Measurements from ENCODE around the gene ANKHD1. TPM values are rescaled to one million over a fixed set of nuclear protein-coding genes. Genes with fewer than 3 reads are reported as not detected.

The ANKHD1 gene
- total RNA-seq, 4 donors from 2014 or later, result 106 to 200 (median 161) TPM

GRCh38 chr5:140381351-140381750 lies 20.3 kb upstream of the ANKHD1 start:
- intact Hi-C loops (cut with DNase I; ENCODE audit: low total_unique reads), result no loop called here
- Histone ChIP-seq H3K9me3 (no peaks in the 10 kb centered on the region), H3K4me1 (no peaks in the 10 kb centered on the region), H3K27me3 (no peaks in the 10 kb centered on the region), H3K4me3 (no peak overlapping the region), H3K36me3 (no peaks in the 10 kb centered on the region), H3K27ac (no peak overlapping the region)
- DNase-seq, result no peak
- no peak for TF ChIP-seq CTCF (IDR thresholded peaks at IDR 0.05)
- TF ChIP-seq POLR2A (IDR thresholded peaks at IDR 0.05), result no peak

GRCh38 chr5:140381972-140382371 lies 19.7 kb upstream of the ANKHD1 start:
- no peaks in the 10 kb centered on the region for H3K4me1 ChIP-seq
- no peak for DNase-seq
- H3K4me3 ChIP-seq, result no peak overlapping the region
- TF ChIP-seq POLR2A (IDR thresholded peaks at IDR 0.05) (no peak), CTCF (IDR thresholded peaks at IDR 0.05) (no peak)
- no peaks in the 10 kb centered on the region for H3K27me3 ChIP-seq
- intact Hi-C loops (cut with DNase I; ENCODE audit: low total_unique reads), result no loop called here
- no peak overlapping the region for H3K27ac ChIP-seq
- no peaks in the 10 kb centered on the region for H3K36me3 ChIP-seq
- H3K9me3 ChIP-seq, result no peaks in the 10 kb centered on the region

GRCh38 chr5:140382866-140383265 lies 18.8 kb upstream of the ANKHD1 start:
- Histone ChIP-seq H3K4me3 (no peak overlapping the region), H3K9me3 (no peaks in the 10 kb centered on the region), H3K27me3 (no peaks in the 10 kb centered on the region), H3K27ac (no peak overlapping the region), H3K4me1 (no peaks in the 10 kb centered on the region), H3K36me3 (no peaks in the 10 kb centered on the region)
- no peak for TF ChIP-seq POLR2A (IDR thresholded peaks at IDR 0.05)
- no peak for TF ChIP-seq CTCF (IDR thresholded peaks at IDR 0.05)
- intact Hi-C loops (cut with DNase I; ENCODE audit: low total_unique reads), result no loop called here
- no peak for DNase-seq

GRCh38 chr5:140383300-140383699 lies 18.3 kb upstream of the ANKHD1 start:
- Histone ChIP-seq H3K4me3 (no peak overlapping the region), H3K27ac (no peak overlapping the region), H3K36me3 (no peaks in the 10 kb centered on the region), H3K27me3 (no peaks in the 10 kb centered on the region), H3K4me1 (no peaks in the 10 kb centered on the region), H3K9me3 (no peaks in the 10 kb centered on the region)
- intact Hi-C loops (cut with DNase I; ENCODE audit: low total_unique reads), result no loop called here
- TF ChIP-seq CTCF (IDR thresholded peaks at IDR 0.05) (no peak), POLR2A (IDR thresholded peaks at IDR 0.05) (no peak)
- DNase-seq, result no peak

- Histone ChIP-seq H3K36me3 (no peaks in the 10 kb centered on the region), H3K9me3 (no peaks in the 10 kb centered on the region), H3K27me3 (no peaks in the 10 kb centered on the region), H3K27ac (no peak overlapping the region), H3K4me3 (no peak overlapping the region), H3K4me1 (no peaks in the 10 kb centered on the region)
- DNase-seq, result no peak
- TF ChIP-seq CTCF (IDR thresholded peaks at IDR 0.05) (no peak), POLR2A (IDR thresholded peaks at IDR 0.05) (no peak)
- intact Hi-C loops (cut with DNase I; ENCODE audit: low total_unique reads), result no loop called here
Measured at GRCh38 chr5:140388052-140388451, 13.6 kb upstream of the ANKHD1 start.

All from uterus (tissue), 4 donors.